Breast epithelium (tissue), 3 donors: ENCODE data around the gene PRKN.

ENCODE experiments used
- POLR2A ChIP-seq: fragments of 450-650 bp; IDR thresholded peaks from one replicate; pipeline ENCODE4 v1.6.1; 2016; ENCODE audit warnings: antibody characterized with exemption, mild to moderate bottlenecking, moderate library complexity
- TF ChIP-seq, protein P1 (sequence below), 3 donors: fragments of 450-650 bp; IDR thresholded peaks; one replicate each; pipeline ENCODE4 v1.5.1; 2016 to 2017; ENCODE audit warnings: antibody characterized with exemption in 3 of 3, mild to moderate bottlenecking in 3 of 3, moderate library complexity in 3 of 3

DNA sequence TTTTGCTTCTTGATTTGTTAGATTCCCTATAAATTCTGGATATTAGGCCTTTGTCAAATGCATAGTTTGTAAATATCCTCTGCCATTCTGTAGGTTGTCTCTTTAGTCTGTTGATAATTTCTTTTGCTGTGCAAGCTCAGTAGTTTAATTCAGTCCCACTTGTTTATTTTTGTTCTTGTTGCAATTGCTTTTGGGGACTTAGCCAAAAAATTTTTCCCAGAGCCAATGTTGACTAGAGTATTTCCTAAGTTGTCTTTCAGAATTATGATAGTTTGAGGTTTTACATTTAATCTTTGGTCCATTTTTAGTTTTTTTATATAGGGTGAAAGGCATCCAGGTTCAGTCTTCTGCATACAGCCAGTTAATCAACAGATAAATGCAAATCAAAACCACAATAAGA, 96.0 kb downstream of the PRKN start:
- TF ChIP-seq, protein P1, sequence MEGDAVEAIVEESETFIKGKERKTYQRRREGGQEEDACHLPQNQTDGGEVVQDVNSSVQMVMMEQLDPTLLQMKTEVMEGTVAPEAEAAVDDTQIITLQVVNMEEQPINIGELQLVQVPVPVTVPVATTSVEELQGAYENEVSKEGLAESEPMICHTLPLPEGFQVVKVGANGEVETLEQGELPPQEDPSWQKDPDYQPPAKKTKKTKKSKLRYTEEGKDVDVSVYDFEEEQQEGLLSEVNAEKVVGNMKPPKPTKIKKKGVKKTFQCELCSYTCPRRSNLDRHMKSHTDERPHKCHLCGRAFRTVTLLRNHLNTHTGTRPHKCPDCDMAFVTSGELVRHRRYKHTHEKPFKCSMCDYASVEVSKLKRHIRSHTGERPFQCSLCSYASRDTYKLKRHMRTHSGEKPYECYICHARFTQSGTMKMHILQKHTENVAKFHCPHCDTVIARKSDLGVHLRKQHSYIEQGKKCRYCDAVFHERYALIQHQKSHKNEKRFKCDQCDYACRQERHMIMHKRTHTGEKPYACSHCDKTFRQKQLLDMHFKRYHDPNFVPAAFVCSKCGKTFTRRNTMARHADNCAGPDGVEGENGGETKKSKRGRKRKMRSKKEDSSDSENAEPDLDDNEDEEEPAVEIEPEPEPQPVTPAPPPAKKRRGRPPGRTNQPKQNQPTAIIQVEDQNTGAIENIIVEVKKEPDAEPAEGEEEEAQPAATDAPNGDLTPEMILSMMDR (IDR thresholded peaks at IDR 0.05) = no peak
- no peak for TF ChIP-seq POLR2A
